Liver (tissue), 9 donors: ENCODE results near the gene ARHGEF28. TPM values are rescaled to one million over a fixed set of nuclear protein-coding genes. Genes with fewer than 3 reads are reported as not detected.

Source experiments
- DNase-seq: peaks from one replicate; pipeline ENCODE4 v3.0.0-alpha.2; 2017; ENCODE audit warnings: low spot score
- H3K27ac ChIP-seq, 2 donors: one replicate each; pipeline ENCODE4 v1.7.0; 2013; ENCODE audit warnings: inconsistent platforms in 2 of 2, low read length in 2 of 2, control low read depth in 1 of 2, low read depth in 1 of 2, mild to moderate bottlenecking in 1 of 2
- H3K27me3 ChIP-seq, 4 donors: one replicate each; pipeline versions ENCODE4 v1.6.1 to v1.7.0; 2013; ENCODE audit warnings: low read length in 3 of 4, inconsistent platforms in 1 of 4, mild to moderate bottlenecking in 1 of 4, moderate library complexity in 1 of 4; ENCODE audit not compliant: control insufficient read depth in 4 of 4, insufficient read depth in 4 of 4
- H3K36me3 ChIP-seq, 4 donors: one replicate each; pipeline versions ENCODE4 v1.6.1 to v1.7.0; 2013; ENCODE audit warnings: low read length in 3 of 4, mild to moderate bottlenecking in 3 of 4, low read depth in 1 of 4, moderate library complexity in 1 of 4; ENCODE audit not compliant: control insufficient read depth in 4 of 4, insufficient read depth in 3 of 4
- H3K4me1 ChIP-seq, 4 donors: one replicate each; pipeline versions ENCODE4 v1.6.1 to v1.7.0; 2013; ENCODE audit warnings: low read length in 3 of 4, mild to moderate bottlenecking in 3 of 4, moderate library complexity in 1 of 4; ENCODE audit not compliant: control insufficient read depth in 4 of 4, insufficient read depth in 4 of 4
- H3K4me3 ChIP-seq, 3 donors: one replicate each; pipeline versions ENCODE4 v1.6.1 to v1.7.0; 2013; ENCODE audit warnings: low read length in 3 of 3, control low read depth in 1 of 3, low read depth in 1 of 3, mild to moderate bottlenecking in 1 of 3
- H3K9ac ChIP-seq, 2 donors: one replicate each; pipeline ENCODE4 v1.7.0; 2013; ENCODE audit warnings: low read length in 2 of 2, mild to moderate bottlenecking in 2 of 2, moderate library complexity in 2 of 2, control low read depth in 1 of 2, low read depth in 1 of 2
- H3K9me3 ChIP-seq, 4 donors: one replicate each; pipeline versions ENCODE4 v1.6.1 to v1.7.0; 2013; ENCODE audit warnings: low read length in 3 of 4; ENCODE audit not compliant: control insufficient read depth in 4 of 4
- EGR1 ChIP-seq, 2 donors: IDR thresholded peaks; 2 replicates each; pipeline ENCODE4 v1.6.1; 2016 to 2018; ENCODE audit warnings: antibody characterized with exemption in 2 of 2, low read depth in 2 of 2
- FOXA2 ChIP-seq: IDR thresholded peaks from 2 replicates; pipeline ENCODE4 v1.6.1; 2016; ENCODE audit warnings: antibody characterized with exemption
- HNF4A ChIP-seq, 2 donors: conservative IDR thresholded peaks; 2 replicates each; pipeline ENCODE4 v1.6.1; 2016; ENCODE audit warnings: antibody characterized with exemption in 2 of 2, mild to moderate bottlenecking in 2 of 2
- HNF4G ChIP-seq: IDR thresholded peaks from 2 replicates; pipeline ENCODE4 v1.6.1; 2016; ENCODE audit warnings: antibody characterized with exemption
- NR2F2 ChIP-seq: IDR thresholded peaks from 2 replicates; pipeline ENCODE4 v1.6.1; 2016; ENCODE audit warnings: antibody characterized with exemption
- RAD21 ChIP-seq, 2 donors: IDR thresholded peaks; 2 replicates each; pipeline ENCODE4 v1.6.1; 2016; ENCODE audit warnings: antibody characterized with exemption in 2 of 2, mild to moderate bottlenecking in 2 of 2
- RXRA ChIP-seq, 2 donors: IDR thresholded peaks; 2 replicates each; pipeline ENCODE4 v1.6.1; 2017 to 2018; ENCODE audit warnings: antibody characterized with exemption in 2 of 2, mild to moderate bottlenecking in 1 of 2
- TAF1 ChIP-seq: conservative IDR thresholded peaks from 2 replicates; pipeline ENCODE4 v1.6.1; 2016; ENCODE audit warnings: antibody characterized with exemption, mild to moderate bottlenecking
- YY1 ChIP-seq: IDR thresholded peaks from 2 replicates; pipeline ENCODE4 v1.6.1; 2016; ENCODE audit warnings: antibody characterized with exemption, mild to moderate bottlenecking
- WGBS: extraction: QIAGEN DNeasy Blood & Tissue Kit; methylation state at CpG from one replicate; pipeline ENCODE4 v1.1.7; 2013; 5-methylcytosine and 5-hydroxymethylcytosine counted together
- polyA plus RNA-seq, 2 donors: library from polyadenylated mRNA; stranded (reverse) in 1 of 2; unstranded in 1 of 2; fragments of 200-250 nt in 1 of 2; fragments of >200 nt in 1 of 2; fragmentation: Nextera tagmentation in 1 of 2; extraction: Ambion mirVana in 1 of 2; gene quantifications; one replicate each; pipeline versions ENCODE4 v1.2.1 to v1.2.3, GENCODE V29; 2013 to 2015
- total RNA-seq, 2 donors: library from RNA; depleted of rRNA; stranded (reverse); fragments of >200 nt; gene quantifications; one replicate each; pipeline ENCODE4 v1.2.3, GENCODE V29; 2014
- TF ChIP-seq, protein P1 (sequence below): IDR thresholded peaks from 2 replicates; pipeline ENCODE4 v1.6.1; 2016; ENCODE audit warnings: antibody characterized with exemption
- TF ChIP-seq, protein P2 (sequence below): IDR thresholded peaks from 2 replicates; pipeline ENCODE4 v1.6.1; 2016; ENCODE audit warnings: antibody characterized with exemption
- TF ChIP-seq, protein P3 (sequence below): IDR thresholded peaks from 2 replicates; pipeline ENCODE4 v1.6.1; 2016; ENCODE audit warnings: antibody characterized with exemption, mild to moderate bottlenecking
- donor health status: healthy.
- donor health status: healthy.
- donor health status: healthy.
- donor health status: healthy.
- donor health status: healthy.

ARHGEF28 gene, protein sequence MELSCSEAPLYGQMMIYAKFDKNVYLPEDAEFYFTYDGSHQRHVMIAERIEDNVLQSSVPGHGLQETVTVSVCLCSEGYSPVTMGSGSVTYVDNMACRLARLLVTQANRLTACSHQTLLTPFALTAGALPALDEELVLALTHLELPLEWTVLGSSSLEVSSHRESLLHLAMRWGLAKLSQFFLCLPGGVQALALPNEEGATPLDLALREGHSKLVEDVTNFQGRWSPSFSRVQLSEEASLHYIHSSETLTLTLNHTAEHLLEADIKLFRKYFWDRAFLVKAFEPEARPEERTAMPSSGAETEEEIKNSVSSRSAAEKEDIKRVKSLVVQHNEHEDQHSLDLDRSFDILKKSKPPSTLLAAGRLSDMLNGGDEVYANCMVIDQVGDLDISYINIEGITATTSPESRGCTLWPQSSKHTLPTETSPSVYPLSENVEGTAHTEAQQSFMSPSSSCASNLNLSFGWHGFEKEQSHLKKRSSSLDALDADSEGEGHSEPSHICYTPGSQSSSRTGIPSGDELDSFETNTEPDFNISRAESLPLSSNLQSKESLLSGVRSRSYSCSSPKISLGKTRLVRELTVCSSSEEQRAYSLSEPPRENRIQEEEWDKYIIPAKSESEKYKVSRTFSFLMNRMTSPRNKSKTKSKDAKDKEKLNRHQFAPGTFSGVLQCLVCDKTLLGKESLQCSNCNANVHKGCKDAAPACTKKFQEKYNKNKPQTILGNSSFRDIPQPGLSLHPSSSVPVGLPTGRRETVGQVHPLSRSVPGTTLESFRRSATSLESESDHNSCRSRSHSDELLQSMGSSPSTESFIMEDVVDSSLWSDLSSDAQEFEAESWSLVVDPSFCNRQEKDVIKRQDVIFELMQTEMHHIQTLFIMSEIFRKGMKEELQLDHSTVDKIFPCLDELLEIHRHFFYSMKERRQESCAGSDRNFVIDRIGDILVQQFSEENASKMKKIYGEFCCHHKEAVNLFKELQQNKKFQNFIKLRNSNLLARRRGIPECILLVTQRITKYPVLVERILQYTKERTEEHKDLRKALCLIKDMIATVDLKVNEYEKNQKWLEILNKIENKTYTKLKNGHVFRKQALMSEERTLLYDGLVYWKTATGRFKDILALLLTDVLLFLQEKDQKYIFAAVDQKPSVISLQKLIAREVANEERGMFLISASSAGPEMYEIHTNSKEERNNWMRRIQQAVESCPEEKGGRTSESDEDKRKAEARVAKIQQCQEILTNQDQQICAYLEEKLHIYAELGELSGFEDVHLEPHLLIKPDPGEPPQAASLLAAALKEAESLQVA (N-terminal part only)
- total RNA-seq, result 10 to 100 TPM in 1 of 2 donors, 1 to 10 TPM in 1; 2.5 to 13.9 TPM
- 1 to 10 TPM; 1.6 to 4.8 TPM for polyA plus RNA-seq

DNA sequence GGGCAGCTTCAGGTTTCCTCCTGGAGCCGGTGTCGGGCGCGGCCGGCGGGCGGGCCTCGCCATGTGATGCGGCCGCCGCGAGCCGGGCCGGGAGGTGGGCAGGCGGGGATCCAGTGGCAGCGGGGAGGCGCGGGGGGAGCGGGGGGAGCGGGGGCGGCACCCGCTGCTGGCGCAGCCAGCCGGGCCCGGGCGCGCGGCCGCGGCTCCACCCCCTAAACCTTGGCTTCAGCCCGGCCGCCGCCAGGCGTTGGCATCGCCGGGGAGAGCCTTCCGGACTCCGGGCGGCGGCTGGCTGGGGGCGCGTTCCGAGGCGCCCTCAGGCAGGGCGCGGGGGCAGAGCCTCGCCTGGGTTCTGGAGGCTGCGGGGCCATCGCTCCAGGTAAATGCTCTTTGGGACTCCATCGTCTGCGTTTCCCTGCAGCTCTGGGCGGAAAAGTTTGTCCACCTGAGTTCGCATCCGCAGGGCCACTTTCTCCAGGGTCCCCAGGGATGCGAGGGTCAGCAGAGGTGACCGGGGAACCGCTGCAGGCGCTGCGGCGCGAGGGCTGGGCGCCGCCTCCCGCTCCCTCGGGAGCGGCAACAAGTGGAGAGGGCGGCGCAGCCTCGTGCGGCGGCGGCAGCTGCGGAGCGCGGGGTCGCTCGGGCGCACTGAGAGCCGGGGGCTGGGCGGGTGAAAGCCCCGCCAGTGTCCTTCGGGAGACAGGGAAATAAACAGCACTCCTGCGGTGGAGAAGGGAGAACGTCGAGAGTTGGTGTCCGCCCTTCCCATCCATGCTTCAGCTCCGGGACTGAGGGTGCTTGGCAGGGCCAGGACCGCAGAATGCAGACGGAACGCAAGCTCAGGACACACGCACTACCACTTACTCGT lies at the start of gene ARHGEF28:
Gene ARHGEF28, plus strand, starts transcription at position 253 of the 868 bp plus-strand sequence. CDS start 58,656 bp downstream, outside the sequence.
- H3K4me1 ChIP-seq, result peaks cover 14 to 38% (median 25%) of the 10 kb centered on the region in 4 donors
- H3K27me3 ChIP-seq, result no peaks in the 10 kb centered on the region
- H3K36me3 ChIP-seq, result no peaks in the 10 kb centered on the region
- DNase-seq, result peak; percentile 50
- H3K9me3 ChIP-seq, result no peaks in the 10 kb centered on the region
- WGBS, result under 1% methylated on average over 92 of the region's 92 CpGs
- H3K4me3 ChIP-seq, result peak within 1 kb of the TSS; percentile 88 to 92 (median 89)
- TF ChIP-seq EGR1 (IDR thresholded peaks at IDR 0.05; ENCODE audit: low read depth in 2 of 2) (no peak), NR2F2 (no peak), YY1 (no peak), HNF4G (no peak), HNF4A (conservative IDR thresholded peaks at IDR 0.05) (no peak), TAF1 (no peak), FOXA2 (no peak), RAD21 (IDR thresholded peaks at IDR 0.05) (no peak), RXRA (IDR thresholded peaks at IDR 0.05) (no peak)
- TF ChIP-seq, protein P1, sequence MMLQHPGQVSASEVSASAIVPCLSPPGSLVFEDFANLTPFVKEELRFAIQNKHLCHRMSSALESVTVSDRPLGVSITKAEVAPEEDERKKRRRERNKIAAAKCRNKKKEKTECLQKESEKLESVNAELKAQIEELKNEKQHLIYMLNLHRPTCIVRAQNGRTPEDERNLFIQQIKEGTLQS, result no peak
- TF ChIP-seq, protein P2, sequence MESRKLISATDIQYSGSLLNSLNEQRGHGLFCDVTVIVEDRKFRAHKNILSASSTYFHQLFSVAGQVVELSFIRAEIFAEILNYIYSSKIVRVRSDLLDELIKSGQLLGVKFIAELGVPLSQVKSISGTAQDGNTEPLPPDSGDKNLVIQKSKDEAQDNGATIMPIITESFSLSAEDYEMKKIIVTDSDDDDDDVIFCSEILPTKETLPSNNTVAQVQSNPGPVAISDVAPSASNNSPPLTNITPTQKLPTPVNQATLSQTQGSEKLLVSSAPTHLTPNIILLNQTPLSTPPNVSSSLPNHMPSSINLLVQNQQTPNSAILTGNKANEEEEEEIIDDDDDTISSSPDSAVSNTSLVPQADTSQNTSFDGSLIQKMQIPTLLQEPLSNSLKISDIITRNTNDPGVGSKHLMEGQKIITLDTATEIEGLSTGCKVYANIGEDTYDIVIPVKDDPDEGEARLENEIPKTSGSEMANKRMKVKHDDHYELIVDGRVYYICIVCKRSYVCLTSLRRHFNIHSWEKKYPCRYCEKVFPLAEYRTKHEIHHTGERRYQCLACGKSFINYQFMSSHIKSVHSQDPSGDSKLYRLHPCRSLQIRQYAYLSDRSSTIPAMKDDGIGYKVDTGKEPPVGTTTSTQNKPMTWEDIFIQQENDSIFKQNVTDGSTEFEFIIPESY, result no peak
- TF ChIP-seq, protein P3, sequence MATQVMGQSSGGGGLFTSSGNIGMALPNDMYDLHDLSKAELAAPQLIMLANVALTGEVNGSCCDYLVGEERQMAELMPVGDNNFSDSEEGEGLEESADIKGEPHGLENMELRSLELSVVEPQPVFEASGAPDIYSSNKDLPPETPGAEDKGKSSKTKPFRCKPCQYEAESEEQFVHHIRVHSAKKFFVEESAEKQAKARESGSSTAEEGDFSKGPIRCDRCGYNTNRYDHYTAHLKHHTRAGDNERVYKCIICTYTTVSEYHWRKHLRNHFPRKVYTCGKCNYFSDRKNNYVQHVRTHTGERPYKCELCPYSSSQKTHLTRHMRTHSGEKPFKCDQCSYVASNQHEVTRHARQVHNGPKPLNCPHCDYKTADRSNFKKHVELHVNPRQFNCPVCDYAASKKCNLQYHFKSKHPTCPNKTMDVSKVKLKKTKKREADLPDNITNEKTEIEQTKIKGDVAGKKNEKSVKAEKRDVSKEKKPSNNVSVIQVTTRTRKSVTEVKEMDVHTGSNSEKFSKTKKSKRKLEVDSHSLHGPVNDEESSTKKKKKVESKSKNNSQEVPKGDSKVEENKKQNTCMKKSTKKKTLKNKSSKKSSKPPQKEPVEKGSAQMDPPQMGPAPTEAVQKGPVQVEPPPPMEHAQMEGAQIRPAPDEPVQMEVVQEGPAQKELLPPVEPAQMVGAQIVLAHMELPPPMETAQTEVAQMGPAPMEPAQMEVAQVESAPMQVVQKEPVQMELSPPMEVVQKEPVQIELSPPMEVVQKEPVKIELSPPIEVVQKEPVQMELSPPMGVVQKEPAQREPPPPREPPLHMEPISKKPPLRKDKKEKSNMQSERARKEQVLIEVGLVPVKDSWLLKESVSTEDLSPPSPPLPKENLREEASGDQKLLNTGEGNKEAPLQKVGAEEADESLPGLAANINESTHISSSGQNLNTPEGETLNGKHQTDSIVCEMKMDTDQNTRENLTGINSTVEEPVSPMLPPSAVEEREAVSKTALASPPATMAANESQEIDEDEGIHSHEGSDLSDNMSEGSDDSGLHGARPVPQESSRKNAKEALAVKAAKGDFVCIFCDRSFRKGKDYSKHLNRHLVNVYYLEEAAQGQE, result no peak
- H3K27ac ChIP-seq, result peak within 1 kb of the TSS; percentile 67 to 73
- H3K9ac ChIP-seq, result peak within 1 kb of the TSS; percentile 68 to 70
